Fibroblast of upper back skin (primary cell): ENCODE results near the gene RBPJ.
"Not testable (repeated sequence)": the region's sequence is repeated elsewhere in the genome, so short reads cannot be mapped to it uniquely, and the experiment has no call there.

Experiments used
- DNase-seq: peaks from one replicate; pipeline ENCODE4 v3.0.0-alpha.2; 2013

RBPJ gene

GRCh38 chr4:26343038-26343398, 22.2 kb downstream of the RBPJ start:
- DNase-seq = peak; percentile 46

- no peak for DNase-seq
These were observed 24.2 kb downstream of the RBPJ start for GRCh38 chr4:26344901-26345564.

GRCh38 chr4:26345565-26345938, 24.7 kb downstream of the RBPJ start:
- DNase-seq = no peak

- no peak for DNase-seq
These were observed 25.4 kb downstream of the RBPJ start for GRCh38 chr4:26346203-26346620.

GRCh38 chr4:26349496-26349895, 28.7 kb downstream of the RBPJ start:
- DNase-seq = no peak

- DNase-seq = no peak
These were observed 30.9 kb downstream of the RBPJ start for GRCh38 chr4:26351685-26352084.

- DNase-seq = no peak
These were observed 33.7 kb downstream of the RBPJ start for GRCh38 chr4:26354491-26354890.

GRCh38 chr4:26355392-26356052, 34.7 kb downstream of the RBPJ start:
- DNase-seq = no peak

GRCh38 chr4:26356081-26356501, 35.3 kb downstream of the RBPJ start:
- DNase-seq = peak; percentile 23

- not testable (repeated sequence) for DNase-seq
These were observed 38.7 kb downstream of the RBPJ start for GRCh38 chr4:26359521-26359920.

GRCh38 chr4:26360273-26360672, 39.5 kb downstream of the RBPJ start:
- DNase-seq = no peak

GRCh38 chr4:26360864-26361263, 40.0 kb downstream of the RBPJ start:
- DNase-seq = peak; percentile 24

- no peak for DNase-seq
These were observed 40.5 kb downstream of the RBPJ start for GRCh38 chr4:26361297-26361696.

- DNase-seq = peak; percentile 45
These were observed 42.1 kb downstream of the RBPJ start for GRCh38 chr4:26362745-26363439.

- DNase-seq = no peak
These were observed 44.8 kb downstream of the RBPJ start for GRCh38 chr4:26365537-26366150.

GRCh38 chr4:26367811-26368210, 47.0 kb downstream of the RBPJ start:
- DNase-seq = peak; percentile 18

GRCh38 chr4:26368685-26369084, 47.9 kb downstream of the RBPJ start:
- no peak for DNase-seq

GRCh38 chr4:26369132-26369531, 48.3 kb downstream of the RBPJ start:
- DNase-seq = no peak

- DNase-seq = peak; percentile 37
These were observed 48.8 kb downstream of the RBPJ start for GRCh38 chr4:26369581-26369980.

GRCh38 chr4:26372076-26372475, 51.3 kb downstream of the RBPJ start:
- DNase-seq = no peak

GRCh38 chr4:26372525-26373172, 51.8 kb downstream of the RBPJ start:
- DNase-seq = peak; percentile 85

GRCh38 chr4:26375551-26375950, 54.7 kb downstream of the RBPJ start:
- DNase-seq = no peak
